NCI-H2081 (cell line): ENCODE measurements around the gene SSBP4.
A peak's percentile ranks its signal among the peaks of the same experiment; 100 is the strongest.

Experiments used
- DNase-seq, 2 experiments: peaks; one replicate each; lab custom pipeline; 2025; lab: John Stamatoyannopoulos, UW

The SSBP4 gene

DNA sequence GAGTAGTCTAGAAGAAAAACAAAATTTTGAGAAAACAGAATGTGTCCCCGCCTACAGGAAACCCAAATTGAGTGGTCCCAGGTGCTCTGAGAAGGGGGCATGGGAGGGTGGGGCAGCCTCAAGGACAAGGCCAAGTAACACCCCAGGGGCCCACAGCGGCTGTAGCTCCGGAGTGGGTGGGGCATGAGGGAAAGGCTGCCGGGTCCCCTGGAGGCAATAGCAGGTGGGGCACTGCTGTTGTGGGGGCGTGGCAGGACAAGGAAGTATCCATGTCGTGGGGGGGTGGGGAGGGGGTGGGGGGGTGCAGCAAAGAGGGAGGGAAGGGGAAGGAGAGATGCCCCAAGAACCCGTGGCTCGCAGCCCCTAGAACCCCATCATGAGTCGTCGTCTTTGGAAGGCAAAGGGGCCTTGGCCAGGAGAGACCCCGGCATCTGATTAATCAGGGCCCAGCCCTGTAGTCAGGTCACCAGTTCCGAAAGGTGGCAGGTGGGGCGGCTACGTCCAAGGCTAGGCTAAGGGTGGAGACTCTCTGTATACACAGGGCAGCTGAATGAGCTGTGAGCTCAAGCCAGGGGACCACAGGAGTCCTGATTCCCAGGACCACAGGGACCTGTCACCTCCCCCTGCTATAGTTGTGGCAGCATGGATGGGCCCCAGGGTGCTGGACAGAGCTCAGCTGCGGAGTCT, 26.2 kb downstream of the SSBP4 start:
- no peak for DNase-seq

DNA sequence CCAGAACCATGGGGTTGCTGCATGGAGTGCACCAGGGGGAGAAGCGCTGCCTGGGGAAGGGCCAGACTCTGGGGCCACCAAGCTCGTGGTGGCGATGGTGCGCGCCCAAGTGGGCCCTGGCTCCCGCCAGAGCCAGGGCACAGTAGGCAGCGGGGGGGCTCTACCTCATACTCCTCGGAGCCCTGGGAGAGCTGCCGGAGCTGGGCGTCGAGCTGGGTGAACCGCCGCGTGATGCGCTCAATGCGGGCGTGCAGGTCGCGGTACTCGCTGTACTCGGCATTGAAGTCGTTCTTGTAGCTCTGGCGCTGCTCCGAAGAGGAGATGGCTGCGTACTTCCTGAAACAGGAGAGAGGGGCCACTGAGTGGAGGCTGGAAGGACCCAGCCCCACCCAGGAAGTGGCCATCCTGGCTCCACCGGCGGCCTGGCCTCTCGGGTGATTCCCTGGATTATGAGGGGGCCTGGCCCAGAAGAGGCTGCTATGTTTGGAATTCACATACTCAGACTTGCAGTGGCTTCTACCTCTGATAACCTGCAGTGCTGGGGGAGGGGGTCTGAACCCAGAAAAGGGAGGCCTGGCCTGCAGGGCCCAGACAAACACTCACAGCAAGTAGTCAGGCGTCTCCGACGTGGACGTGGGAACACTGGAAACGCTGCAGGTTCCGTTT, 27.1 kb downstream of the SSBP4 start:
- DNase-seq: no peak

DNA sequence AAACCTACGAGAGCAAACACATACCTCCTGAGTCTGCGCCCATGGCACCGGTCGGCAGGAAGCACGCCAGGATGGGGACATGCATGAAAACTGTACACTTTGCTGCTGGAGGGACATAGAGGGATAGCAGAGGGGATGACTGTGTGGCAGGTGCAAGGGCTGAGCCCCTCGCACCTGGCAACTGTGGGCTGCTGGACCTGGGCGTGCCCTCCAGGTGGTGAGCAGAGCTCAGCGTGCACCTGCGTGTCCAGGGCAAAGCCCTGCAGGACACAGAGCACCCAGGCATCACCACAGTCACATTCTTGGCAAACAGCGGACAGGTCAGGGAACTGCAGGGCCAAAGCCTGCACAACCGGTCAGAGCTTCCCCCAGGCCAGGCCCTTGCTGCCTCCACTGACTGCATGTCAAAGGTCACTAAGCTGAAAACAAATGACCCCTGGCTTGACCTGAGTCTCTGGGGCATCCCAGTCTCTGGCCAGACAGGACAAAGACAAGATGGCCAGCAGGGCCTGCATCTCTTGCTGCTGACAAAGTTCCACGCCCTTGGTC, 27.7 kb downstream of the SSBP4 start:
- no peak for DNase-seq

DNA sequence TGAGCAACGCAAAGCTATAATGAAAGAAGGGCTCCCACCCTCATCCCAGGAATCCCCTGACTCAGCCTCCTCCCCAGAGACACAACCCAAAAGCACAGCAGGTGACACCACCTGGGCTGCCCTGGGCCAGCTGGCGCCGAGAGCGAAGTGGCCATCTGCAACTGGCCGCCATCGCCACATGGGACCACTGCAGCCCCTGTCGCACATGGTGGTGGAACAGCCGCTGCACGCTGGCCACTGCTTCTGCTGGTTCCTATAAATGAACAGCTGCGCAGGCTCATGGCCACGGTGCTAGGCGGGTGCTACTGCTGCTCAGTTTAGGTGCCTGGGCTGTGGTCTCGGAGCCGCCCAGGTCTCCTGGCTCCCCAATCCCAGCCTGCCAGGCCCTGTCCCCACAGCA, 30.4 kb downstream of the SSBP4 start:
- no peak for DNase-seq

DNA sequence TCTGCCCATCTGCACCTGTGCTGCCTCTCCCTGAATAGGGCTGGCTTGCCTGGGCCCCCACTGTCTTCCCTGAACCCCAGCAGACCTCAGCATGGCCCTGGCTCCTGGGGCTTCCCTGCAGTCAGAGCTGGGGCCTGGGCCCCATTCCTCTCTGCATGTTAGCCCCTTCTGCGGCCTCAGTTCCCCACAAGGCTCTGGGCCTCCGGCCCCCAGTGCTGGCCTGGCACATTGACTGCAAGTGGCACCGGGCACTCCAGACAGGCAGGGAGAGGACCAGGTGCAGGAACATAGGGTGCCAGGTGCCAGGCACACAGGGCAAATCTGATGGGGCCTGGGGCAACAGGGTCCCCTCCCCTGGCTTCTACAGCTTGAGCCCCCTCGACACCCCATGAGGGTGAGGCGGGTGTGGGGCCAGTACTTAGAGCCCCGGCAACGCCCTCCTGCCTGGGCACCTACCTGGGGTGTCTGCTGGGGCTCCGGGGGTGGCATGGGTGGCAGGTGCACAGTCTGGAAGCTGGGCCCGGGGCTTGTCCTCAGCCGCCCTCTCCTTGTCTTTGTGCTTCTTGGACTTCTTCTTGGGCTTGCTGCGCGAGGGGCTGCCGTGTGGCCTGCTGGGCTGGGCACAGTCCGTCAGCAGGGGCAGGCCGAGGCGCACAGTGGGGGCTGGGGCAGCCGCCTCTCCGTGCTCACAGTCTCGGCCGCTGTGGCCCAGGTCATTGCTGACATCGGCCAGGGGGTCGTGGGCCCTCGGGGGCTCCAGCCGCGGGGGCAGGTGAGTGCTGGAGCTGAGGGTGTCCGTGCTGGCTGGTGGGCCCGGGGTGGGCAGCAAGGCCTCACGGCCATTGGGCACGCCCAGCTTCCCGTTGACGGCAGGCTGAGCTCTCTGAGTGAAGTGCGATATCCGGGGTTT, 31.1 kb downstream of the SSBP4 start:
- no peak for DNase-seq

DNA sequence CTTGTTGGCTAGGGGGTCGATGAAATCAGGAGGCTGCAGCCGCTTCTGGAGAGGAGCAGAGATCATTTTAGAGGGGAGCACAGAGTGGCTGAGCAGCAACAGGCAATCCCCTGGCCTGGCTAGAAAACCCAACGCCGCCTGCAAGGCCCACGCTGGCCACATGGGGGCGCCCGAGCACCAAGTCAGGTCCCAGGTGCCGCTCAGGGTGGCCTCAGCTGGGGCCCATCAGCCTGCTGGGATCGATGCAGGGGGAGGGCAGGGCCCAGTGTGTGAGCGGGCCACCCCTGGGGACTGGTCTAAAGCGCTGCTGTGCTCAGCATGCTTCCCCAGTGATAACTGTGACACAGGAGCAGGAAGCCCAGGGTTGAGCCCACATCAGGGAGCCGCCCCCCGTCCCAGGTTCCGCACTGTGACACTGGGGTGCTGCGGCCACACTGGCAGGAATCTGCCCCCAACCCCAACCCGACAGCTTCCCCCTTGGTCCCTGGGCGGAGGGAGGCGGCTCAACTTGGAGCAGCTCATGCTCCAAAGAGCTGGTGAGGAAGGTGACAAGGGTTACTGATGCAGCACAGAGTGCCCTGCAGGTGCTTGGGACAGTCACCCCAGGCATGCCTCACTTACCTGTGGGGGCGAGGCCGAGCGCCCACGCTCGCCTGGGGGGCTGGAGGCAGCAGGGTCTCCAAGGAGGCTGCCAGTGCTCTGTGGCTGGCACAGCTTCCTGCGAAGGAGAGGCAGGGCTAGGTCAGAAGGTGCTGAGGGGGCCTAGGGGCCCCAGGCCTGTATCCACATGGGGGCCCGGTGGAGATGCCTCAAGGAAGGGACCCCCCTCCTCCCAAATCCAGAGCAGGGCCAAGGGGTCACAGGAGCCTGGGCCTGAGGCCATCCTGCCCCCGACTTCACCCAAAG, 32.0 kb downstream of the SSBP4 start:
- DNase-seq: peak; percentile 62 to 74

DNA sequence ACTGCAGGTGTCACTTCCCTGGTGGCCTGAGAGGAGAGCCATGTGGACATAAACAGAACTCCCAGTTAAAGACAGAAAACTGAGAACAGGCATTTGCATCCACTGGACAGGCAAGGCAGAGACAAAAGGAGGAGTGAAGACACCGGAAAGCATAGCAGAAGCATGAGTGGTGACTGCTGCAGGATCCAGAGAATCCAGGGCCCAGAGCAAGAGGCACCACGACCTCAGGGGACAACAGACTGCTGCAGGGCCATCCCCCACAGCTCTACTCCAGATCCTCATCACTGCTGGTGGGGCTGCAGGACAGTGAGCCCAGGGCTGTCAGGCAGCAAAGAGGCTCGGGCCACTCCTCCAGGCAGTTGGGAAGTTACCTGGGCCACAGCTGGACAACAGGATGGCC, 33.2 kb downstream of the SSBP4 start:
- no peak for DNase-seq

DNA sequence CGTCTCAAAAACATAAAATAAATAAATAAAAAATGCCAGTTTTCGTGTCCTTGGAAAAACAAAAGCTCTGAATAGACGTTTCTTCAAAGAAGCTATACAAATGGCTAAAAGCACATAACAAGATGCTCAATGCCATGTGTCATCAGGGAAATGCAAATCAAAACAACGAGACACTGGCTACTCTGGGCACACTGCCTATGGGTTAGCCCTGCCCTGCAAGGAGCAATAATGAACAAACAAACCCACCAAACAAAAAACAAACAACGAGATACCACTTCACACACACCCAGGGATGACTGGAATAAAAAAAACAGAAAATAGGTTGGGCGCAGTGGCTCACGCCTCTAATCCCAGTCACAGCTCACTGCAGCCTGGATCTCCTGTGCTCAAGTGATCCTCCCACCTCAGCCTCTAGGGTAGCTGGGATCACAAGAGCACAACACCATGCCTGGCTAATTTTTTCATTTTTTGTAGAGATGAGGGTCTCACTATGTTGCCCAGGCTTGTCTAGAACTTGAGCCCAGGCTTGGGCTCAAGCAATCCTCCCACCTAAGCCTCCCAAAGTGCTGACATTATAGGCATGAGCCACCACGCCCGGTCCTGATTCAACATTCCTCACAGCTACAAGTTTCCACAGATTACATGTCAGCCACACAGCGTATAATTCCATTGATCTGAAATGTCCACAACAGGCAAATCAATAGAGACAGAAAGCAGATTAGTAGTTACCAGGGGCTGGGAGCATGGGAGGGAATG, 34.2 kb downstream of the SSBP4 start:
- no peak for DNase-seq

DNA sequence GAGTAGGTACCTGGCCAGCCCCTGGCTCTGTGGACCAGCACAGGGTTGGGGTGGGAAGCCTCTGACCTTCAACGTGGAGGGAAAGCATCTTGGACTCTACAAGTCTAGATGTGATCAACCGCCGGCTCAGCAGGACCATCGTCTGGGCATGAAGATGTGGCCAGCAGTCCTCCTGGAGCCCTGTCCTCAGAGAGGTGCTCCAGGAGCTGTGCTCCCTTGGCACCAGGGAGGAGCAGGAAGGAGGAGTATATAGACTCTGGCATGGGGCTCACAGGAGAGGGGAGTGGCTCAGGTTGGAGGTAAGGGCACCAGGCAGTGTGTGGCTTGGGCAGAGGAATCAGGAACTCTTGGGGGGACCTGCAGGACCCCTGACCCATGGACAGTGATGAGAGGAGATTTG, 37.1 kb downstream of the SSBP4 start:
- DNase-seq: no peak

DNA sequence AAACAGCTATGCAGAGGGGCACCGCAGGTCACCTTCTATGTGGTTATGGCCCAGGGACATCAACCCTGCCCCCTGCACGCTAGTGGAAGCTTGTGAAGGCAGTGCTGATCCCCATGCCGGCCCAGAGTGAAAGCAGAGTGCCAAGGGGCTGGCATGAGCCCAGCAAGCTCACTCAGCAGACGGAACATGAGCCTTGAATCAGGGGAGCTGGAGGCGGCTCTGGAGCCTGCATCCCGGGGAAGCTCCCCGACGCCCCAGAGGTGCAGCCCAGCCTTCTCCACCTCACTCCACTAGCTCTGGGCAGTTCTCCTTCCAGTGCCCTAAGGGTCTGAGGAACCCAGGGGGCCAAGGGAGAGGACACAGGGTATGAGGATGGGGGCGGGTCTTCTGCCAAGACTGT, 37.8 kb downstream of the SSBP4 start:
- no peak for DNase-seq

DNA sequence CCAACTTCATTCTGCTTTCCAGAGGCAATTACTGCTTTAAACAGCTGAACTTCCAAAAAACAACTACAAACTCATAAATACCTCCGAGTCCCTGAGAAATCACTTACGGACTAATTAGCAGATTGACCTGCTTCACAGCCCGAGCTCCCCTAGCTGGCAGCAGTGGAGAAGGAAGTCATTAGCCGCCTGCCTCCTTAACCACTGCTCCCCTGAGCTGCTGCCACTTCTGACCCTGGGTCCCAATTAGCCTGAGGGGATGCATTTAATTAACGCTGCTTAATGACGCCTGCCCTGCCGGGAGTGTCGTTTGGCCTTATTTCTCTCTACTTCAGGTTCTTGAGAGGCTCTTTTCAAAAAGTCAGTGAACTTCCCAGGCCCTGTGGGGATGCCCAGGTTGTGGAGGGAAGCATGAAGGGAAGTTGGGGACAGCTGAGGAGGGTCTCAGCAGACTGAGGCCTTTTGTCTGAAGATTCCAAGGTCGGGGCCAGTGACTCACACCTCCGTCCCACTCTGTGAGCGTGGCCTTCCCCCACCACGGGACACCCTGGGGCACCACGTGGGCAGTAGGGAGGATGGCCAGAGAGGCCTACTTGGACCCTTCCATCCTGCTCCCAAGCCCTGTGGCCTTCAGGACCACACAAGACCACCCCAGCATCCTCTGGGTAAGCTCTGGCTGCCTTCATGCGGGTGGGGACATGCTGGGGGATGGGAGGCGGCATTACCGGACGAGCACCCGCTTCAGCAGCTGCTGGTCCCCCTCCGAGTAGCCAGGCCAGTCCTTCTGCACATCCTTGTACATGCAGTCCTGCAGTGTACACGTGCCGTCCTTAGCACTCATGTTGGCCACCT, 38.5 kb downstream of the SSBP4 start:
- no peak for DNase-seq

DNA sequence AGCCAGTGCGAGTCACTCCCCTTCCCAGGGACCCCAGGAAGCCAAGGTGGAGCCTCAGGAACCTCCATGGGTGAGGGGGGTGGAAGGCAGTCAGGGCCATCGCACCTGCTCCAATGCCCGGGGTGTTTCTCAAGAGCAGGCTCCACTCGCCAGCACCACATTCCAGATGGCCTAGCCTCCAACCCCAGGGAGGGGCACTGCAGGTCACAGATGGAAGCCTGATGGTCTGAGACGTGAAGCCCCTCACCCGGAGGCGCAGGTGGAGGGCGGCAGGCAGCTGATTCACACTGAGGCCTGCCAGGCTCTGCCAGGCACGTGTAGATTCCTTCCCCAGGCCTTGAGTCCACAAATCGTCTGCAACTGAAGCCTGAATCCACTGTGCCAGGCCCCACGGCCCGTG, 41.7 kb downstream of the SSBP4 start:
- DNase-seq: no peak

DNA sequence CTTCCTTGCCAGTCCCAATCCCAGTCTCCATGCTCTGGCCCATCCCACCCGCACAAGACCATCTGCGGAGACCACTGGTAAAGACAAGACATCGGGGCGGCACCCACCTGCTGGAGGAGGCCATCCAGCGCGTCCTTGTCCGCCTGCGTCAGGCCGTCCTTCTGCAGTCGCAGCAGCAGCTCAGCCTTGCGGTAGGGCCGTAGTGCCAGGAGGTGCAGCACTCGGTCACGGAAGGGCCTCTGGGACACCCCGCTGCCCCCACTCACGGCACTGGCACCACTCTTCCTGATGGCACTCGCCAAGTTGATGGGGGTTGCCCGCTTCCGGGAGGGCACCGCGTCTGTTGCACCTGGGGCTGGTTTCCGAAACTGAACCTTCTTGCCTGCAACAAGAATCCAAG, 42.3 kb downstream of the SSBP4 start:
- DNase-seq: no peak

DNA sequence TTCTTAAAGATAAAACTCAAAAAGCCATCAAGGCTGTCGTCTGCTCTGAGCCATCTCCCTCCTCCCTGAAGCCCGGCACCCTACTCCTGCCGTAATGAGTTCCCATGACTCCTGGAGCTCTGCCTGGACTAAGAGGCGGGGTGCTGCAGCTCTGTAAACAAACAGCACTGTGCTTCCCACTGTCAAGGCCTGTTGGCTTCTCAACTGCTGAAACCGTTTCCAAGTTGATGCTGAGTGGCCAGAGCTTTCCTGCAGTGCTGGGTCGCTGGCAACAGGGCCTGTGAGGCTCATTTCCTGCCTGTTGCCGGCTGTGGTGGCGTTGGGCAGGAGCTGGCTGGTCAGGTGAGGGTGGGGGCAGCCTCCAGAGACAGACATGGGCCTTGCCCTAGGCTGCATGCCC, 45.4 kb downstream of the SSBP4 start:
- peak; percentile 69 to 92 for DNase-seq

DNA sequence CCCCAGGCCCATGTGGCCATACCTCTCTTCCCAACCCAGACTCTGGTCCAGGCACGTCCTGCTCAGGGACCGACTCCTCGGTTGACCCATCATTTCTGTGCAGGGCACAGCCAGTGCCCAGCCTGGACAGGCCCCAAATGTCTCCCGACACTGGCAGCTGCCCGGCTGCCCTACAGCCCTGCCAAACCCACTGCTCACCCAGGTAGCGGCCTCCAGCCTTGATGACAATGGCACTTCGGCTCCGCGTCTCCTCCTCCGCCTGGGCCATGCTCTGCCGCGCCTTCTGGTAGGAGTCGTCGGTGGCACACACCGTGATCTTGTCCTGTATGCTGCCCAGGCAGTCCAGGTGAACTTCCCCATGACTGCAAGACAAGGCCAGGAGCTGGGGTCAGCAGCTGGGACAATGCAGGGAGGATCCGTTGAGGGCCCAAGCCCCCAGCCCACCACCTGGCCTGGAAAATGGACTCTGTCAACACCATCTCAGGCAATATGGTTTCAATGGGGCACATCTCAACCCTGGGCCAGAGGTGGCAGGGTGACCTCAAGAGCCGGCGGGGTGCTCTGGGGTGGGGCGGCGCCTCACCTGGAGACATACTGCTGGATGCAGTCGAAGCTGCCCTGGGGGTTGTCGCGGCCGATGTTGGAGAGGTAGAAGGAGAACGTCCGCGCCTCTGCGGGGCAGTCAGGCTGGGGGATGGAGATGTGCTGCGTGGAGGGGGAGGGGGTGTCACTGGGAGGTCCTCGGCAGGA, 46.2 kb downstream of the SSBP4 start:
- no peak for DNase-seq

DNA sequence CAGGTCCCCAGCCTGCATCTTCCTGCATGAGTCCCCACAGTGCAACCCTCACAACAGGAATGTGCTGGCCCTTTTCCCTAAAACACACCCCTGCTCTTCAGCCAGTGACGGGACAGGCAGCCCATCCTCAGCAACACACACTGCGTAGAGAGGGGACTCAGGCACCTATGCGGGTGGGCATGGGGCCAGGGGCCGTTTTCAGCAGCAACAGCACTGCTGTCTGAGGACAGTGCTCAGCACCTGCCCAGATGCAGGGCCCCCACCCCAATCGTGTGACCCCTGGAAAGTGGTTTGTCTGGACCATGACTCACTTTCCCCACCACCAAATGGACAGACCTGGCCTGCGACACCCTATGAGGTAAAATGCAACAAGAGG, 46.8 kb downstream of the SSBP4 start:
- no peak for DNase-seq

DNA sequence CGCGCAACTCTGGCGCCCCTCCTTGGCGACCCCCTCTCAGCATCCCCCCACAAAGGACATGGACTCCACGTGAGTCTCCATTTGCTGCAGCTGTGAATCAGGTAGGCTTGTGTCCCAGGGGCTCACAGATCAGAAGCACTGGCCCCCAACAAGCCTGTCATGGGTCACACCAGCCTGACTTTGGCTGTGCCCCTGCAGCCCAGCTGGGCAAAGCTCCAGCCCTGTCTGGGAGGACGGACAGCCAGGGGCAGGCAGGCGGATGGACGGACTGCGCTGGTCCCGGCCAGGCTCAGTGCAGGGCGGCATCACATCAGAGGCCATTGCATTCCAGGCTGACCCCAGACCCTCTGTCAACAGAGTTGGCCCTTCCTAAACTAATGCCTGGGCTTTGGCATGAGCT, 47.2 kb downstream of the SSBP4 start:
- no peak for DNase-seq

DNA sequence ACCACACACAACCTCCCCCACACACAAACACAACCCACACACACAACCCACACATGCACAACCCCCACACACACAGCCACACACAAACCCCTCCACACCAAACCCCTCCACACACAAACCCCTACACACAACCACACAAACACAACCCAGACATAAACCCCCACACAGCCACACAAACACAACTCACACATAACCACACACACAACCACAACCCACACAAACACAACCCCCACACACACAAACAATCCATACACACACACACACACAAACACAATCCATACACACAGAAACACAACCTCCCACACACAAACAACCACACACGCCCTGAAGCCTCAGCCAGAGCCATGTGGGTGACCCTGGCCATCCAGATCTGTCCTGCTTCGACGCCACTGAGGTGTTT, 48.8 kb downstream of the SSBP4 start:
- DNase-seq: no peak

DNA sequence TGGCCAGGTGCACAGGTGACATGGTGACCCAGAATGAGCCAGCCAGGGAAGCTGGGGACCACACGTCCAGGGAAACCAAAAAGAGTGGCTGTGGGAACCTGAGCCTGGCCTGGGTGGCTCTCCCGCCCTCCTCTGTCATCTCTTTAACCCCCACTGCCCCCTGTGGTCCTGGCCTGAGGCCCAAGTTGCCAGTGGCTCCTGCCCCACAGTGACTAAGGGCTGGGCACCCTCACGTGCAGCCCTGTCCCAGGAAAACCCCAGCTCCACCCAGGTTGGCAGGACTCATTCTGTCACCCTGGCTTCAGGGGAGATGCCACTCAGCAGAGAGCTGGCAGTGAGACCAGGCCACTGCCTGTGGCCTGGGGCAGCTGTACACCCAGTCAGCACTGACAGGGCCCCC, 49.3 kb downstream of the SSBP4 start:
- no peak for DNase-seq
